GM12878 (cell line): Measurements from ENCODE around the gene SRRD. TPM values are rescaled to one million over a fixed set of nuclear protein-coding genes. Genes with fewer than 3 reads are reported as not detected.

Experiments
- ATAC-seq: fragments of 200-7000 bp; cut with Tn5 transposase; 3 replicates; pipeline ENCODE4 v1.9.1; 2020; ENCODE audit warnings: mild to moderate bottlenecking, moderate library complexity
- BruUV-seq: library from RNA; stranded (reverse); fragments of 400-500 nt; replicated peaks from 2 replicates; lab custom pipeline; 2021; lab: Mats Ljungman, UMichigan
- CTCF ChIA-PET: fragments of 300-600 bp; sonication (Branson Sonifier 250); formaldehyde crosslinking; extraction: SDS; loops from one replicate; lab custom pipeline; 2021; ENCODE audit warnings: inconsistent platforms; lab: Yijun Ruan, JAX
- POLR2A ChIA-PET: fragments of 350-600 bp; formaldehyde crosslinking; extraction: SDS; loops from one replicate; lab custom pipeline; 2021; ENCODE audit warnings: inconsistent platforms; lab: Charles Lee
- RAD21 ChIA-PET: fragments of 300-600 bp; sonication (Branson Sonifier 250); formaldehyde crosslinking; loops from one replicate; lab custom pipeline; 2023; ENCODE audit warnings: antibody characterized with exemption; ENCODE audit not compliant: unreplicated experiment; lab: Charles Lee
- SMC1A ChIA-PET: fragments of 300-600 bp; sonication (Branson Sonifier 250); formaldehyde crosslinking; loops from one replicate; lab custom pipeline; 2023; ENCODE audit not compliant: unreplicated experiment, uncharacterized antibody; lab: Charles Lee
- DNase-seq: peaks from one replicate; pipeline ENCODE4 v3.0.0-alpha.2; 2011; ENCODE audit warnings: low read depth, low spot score
- FAIRE-seq: peaks from 3 replicates; lab custom pipeline; 2011; peaks lifted over from hg19 to GRCh38; lab: Jason Lieb, UNC
- H2AFZ ChIP-seq: 2 replicates; pipeline ENCODE4 v1.6.0; 2011; ENCODE audit warnings: low read depth, low read length, control low read depth; ENCODE audit not compliant: control insufficient read depth
- H3K27ac ChIP-seq: 2 replicates; pipeline ENCODE4 v1.5.1; 2011; ENCODE audit warnings: control low read depth; ENCODE audit not compliant: control insufficient read depth, insufficient read depth
- H3K27me3 ChIP-seq, 2 experiments: replicated peaks in 1 of 2; 2 replicates each; pipeline versions ENCODE4 v1.6.0 to v1.6.1; 2011; ENCODE audit warnings: low read length in 1 of 2; ENCODE audit not compliant: control insufficient read depth in 2 of 2, insufficient read depth in 2 of 2
- H3K36me3 ChIP-seq, 2 experiments: 2 replicates each; pipeline ENCODE4 v1.5.1; 2011; ENCODE audit warnings: low read length in 1 of 2; ENCODE audit not compliant: control insufficient read depth in 2 of 2, insufficient read depth in 2 of 2
- H3K4me1 ChIP-seq: 2 replicates; pipeline ENCODE4 v1.6.1; 2011; ENCODE audit warnings: mild to moderate bottlenecking, low read length, moderate library complexity, mixed read lengths; ENCODE audit not compliant: control insufficient read depth, insufficient read depth
- H3K4me2 ChIP-seq: 2 replicates; pipeline ENCODE4 v1.6.0; 2011; ENCODE audit warnings: control low read depth; ENCODE audit not compliant: control insufficient read depth, insufficient read depth
- H3K4me3 ChIP-seq: fragments of 200-600 bp; sonication (generic); 2 replicates; pipeline ENCODE4 v1.5.1; 2016
- H3K79me2 ChIP-seq: 2 replicates; pipeline ENCODE4 v1.6.0; 2011; ENCODE audit warnings: low read length; ENCODE audit not compliant: control insufficient read depth, insufficient read depth
- H3K9ac ChIP-seq: 2 replicates; pipeline ENCODE4 v1.8.0; 2011; ENCODE audit warnings: low read length, control low read depth, mixed read lengths; ENCODE audit not compliant: control insufficient read depth, insufficient read depth
- H3K9me3 ChIP-seq: replicated peaks from 3 replicates; pipeline ENCODE4 v1.5.1; 2011; ENCODE audit warnings: mild to moderate bottlenecking, low read length; ENCODE audit not compliant: control insufficient read depth, insufficient read depth
- H4K20me1 ChIP-seq: 2 replicates; pipeline ENCODE4 v1.6.0; 2011; ENCODE audit not compliant: control insufficient read depth, insufficient read depth
- EGR1 ChIP-seq, 2 experiments: IDR thresholded peaks; 1 replicate in 1 of 2; 2 replicates in 1 of 2; pipeline ENCODE4 v1.6.1; 2011 to 2012; ENCODE audit warnings: low read depth in 2 of 2, low read length in 2 of 2, borderline replicate concordance in 1 of 2, mild to moderate bottlenecking in 1 of 2, moderate library complexity in 1 of 2
- GABPA ChIP-seq: IDR thresholded peaks from 2 replicates; pipeline ENCODE4 v1.6.1; 2014; ENCODE audit warnings: antibody characterized with exemption, low read depth, mild to moderate bottlenecking, inconsistent platforms
- IRF4 ChIP-seq: IDR thresholded peaks from 2 replicates; pipeline ENCODE4 v1.6.1; 2011; ENCODE audit warnings: low read depth, low read length
- LARP7 ChIP-seq: fragments of 450-650 bp; IDR thresholded peaks from 2 replicates; pipeline ENCODE4 v1.6.1; 2017; ENCODE audit warnings: mild to moderate bottlenecking
- MXI1 ChIP-seq: fragments of 150-350 bp; IDR thresholded peaks from 2 replicates; pipeline ENCODE4 v1.6.1; 2011; ENCODE audit warnings: low read depth, mild to moderate bottlenecking, inconsistent platforms, low read length, improper control_type of control experiment
- NFIC ChIP-seq: IDR thresholded peaks from 2 replicates; pipeline ENCODE4 v1.6.1; 2012; ENCODE audit warnings: low read depth, mild to moderate bottlenecking, inconsistent platforms, low read length, moderate library complexity
- RFX5 ChIP-seq: IDR thresholded peaks from 2 replicates; pipeline ENCODE4 v1.6.1; 2011; ENCODE audit warnings: low read depth, low read length, improper control_type of control experiment
- WGBS: methylation state at CpG from one replicate; pipeline ENCODE4 v1.1.6; 2016; ENCODE audit warnings: low lambda C conversion rate; ENCODE audit not compliant: insufficient replicate concordance, insufficient coverage; ENCODE audit errors: missing lambda C conversion rate; 5-methylcytosine and 5-hydroxymethylcytosine counted together
- in situ Hi-C: fragments of 300-500 bp; cut with MboI; formaldehyde crosslinking; loops from 9 replicates; pipeline ENCODE4 v1.14.3; 2018; ENCODE audit warnings: mixed read lengths
- intact Hi-C: fragments of 100-400 bp; cut with micrococcal nuclease; formaldehyde crosslinking; loops from one replicate; pipeline ENCODE4 v1.14.2; 2022; ENCODE audit not compliant: unreplicated experiment
- polyA plus RNA-seq, 11 experiments: library from polyadenylated mRNA; depleted of rRNA in 4 of 11; unstranded in 6 of 11; stranded (reverse) in 5 of 11; fragments of >200 nt; fragmentation: Nextera tagmentation in 4 of 11; fragmentation: Illumina TruSeq in 1 of 11; extraction: Ambion mirVana in 4 of 11; extraction: Trizol in 1 of 11; gene quantifications; 1 replicate in 1 of 11; 2 replicates in 10 of 11; pipeline versions ENCODE4 v1.2.1 to v1.2.3, GENCODE V29; 2011 to 2016; ENCODE audit warnings: inconsistent platforms in 2 of 11, missing spikeins in 2 of 11, low read depth in 1 of 11
- total RNA-seq, 4 experiments: library from RNA; depleted of rRNA in 3 of 4; stranded (reverse); fragments of >200 nt in 3 of 4; fragmentation: Illumina TruSeq in 1 of 4; extraction: Trizol in 1 of 4; gene quantifications; 2 replicates each; pipeline versions ENCODE4 v1.2.1 to v1.2.3, GENCODE V29; 2013 to 2021
- TF ChIP-seq, protein P1 (sequence below): fragments of 450-650 bp; formaldehyde crosslinking; IDR thresholded peaks from 2 replicates; pipeline ENCODE4 v1.4.0; 2020; ENCODE audit warnings: mild to moderate bottlenecking, moderate library complexity
- TF ChIP-seq, protein P2 (sequence below): IDR thresholded peaks from 2 replicates; pipeline ENCODE4 v1.6.1; 2011; ENCODE audit warnings: borderline replicate concordance, low read depth, mild to moderate bottlenecking, moderate library complexity, low read length; ENCODE audit not compliant: insufficient read depth, poor library complexity, severe bottlenecking

The SRRD gene
- total and polyA plus RNA-seq, 10 of the 15 experiments (the other 5 are each of a cell fraction or from before 2014, with no cell fraction given) = 4.1 to 50.6 (median 27.5) TPM

DNA sequence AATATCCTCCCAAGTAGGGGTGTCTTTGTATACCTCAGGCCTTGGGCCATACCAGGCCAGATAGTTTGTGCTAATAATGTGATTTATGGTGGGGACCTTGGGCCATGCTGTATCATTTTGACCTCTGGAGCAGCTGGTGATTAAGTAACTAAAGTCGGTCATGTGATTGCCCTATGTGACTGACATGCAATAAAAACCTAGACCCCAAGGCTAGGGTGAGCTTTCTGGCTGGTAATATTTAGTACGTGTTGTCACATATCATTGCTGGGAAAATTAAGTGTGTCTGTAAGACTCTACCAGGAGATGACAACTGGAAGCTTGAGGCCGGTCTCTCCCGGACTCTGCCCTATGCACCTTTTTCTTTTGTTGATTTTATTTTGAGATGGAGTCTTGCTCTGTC, 41.2 kb downstream of the SRRD start (continued):
- TF ChIP-seq, protein P1, sequence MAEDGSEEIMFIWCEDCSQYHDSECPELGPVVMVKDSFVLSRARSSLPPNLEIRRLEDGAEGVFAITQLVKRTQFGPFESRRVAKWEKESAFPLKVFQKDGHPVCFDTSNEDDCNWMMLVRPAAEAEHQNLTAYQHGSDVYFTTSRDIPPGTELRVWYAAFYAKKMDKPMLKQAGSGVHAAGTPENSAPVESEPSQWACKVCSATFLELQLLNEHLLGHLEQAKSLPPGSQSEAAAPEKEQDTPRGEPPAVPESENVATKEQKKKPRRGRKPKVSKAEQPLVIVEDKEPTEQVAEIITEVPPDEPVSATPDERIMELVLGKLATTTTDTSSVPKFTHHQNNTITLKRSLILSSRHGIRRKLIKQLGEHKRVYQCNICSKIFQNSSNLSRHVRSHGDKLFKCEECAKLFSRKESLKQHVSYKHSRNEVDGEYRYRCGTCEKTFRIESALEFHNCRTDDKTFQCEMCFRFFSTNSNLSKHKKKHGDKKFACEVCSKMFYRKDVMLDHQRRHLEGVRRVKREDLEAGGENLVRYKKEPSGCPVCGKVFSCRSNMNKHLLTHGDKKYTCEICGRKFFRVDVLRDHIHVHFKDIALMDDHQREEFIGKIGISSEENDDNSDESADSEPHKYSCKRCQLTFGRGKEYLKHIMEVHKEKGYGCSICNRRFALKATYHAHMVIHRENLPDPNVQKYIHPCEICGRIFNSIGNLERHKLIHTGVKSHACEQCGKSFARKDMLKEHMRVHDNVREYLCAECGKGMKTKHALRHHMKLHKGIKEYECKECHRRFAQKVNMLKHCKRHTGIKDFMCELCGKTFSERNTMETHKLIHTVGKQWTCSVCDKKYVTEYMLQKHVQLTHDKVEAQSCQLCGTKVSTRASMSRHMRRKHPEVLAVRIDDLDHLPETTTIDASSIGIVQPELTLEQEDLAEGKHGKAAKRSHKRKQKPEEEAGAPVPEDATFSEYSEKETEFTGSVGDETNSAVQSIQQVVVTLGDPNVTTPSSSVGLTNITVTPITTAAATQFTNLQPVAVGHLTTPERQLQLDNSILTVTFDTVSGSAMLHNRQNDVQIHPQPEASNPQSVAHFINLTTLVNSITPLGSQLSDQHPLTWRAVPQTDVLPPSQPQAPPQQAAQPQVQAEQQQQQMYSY = no peak
- TF ChIP-seq, all 136 proteins: peak for 0

DNA sequence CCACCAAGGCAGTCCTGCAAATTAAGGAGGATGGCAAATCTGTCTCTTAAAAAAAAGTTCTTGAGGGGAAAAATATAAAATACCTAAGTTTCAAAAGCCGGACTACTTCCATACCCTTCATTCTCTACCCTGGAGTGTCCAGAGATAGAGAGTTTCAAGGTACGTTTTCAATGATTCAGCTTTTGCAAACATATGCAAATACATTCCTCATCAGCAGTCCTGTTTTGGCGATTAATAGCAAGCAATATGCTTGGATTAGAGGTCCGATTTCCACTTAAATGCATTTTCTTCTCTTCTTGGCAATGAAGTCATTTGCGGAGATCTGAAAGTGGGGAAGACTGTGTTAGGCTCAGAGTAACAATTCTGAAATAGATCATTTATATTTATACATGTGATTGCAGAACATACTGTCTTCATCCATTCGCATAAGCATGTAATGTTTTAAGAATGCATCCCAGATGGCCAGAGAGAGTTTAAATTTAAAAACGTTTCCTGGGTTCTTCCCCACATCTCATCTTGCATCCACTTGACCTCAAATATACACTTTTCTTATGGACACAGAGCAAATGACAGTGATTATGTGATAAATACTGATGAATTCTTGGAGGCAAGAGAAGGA, 42.4 kb downstream of the SRRD start:
- Histone ChIP-seq H3K27me3 (no peaks in the 10 kb centered on the region), H3K4me1 (no peaks in the 10 kb centered on the region), H3K36me3 (peaks cover 0 to 24% of the 10 kb centered on the region in 2 experiments; a peak in 2 of 4 replicates), H3K9ac (no peak overlapping the region), H3K9me3 (no peaks in the 10 kb centered on the region), H4K20me1 (no peaks in the 10 kb centered on the region), H3K27ac (no peak overlapping the region), H3K4me2 (no peak overlapping the region), H3K79me2 (no peaks in the 10 kb centered on the region), H3K4me3 (no peak overlapping the region), H2AFZ (no peak overlapping the region)
- no TSS peak for BruUV-seq
- ChIA-PET POLR2A (interaction anchor here (1.2 kb wide), 1 partner anchor 13 kb away, joined by 3 read pairs; no protein-coding TSS in a partner anchor), SMC1A (no interaction called here), RAD21 (no interaction called here), CTCF (no interaction called here)
- 83% methylated on average over 7 of the region's 7 CpGs for WGBS
- intact Hi-C loops = no loop called here
- no peak for DNase-seq
- in situ Hi-C loops = no loop called here
- FAIRE-seq = no peak
- TF ChIP-seq RFX5 (no peak), IRF4 (no peak), MXI1 (no peak), GABPA (no peak), LARP7 (no peak), EGR1 (IDR thresholded peaks at IDR 0.05; ENCODE audit: borderline replicate concordance in 1 of 2, low read depth in 2 of 2, low read length in 2 of 2) (no peak), NFIC (0 out of 2 replicates have a peak, but pooled peaks have one; percentile 23)
- TF ChIP-seq, protein P2, sequence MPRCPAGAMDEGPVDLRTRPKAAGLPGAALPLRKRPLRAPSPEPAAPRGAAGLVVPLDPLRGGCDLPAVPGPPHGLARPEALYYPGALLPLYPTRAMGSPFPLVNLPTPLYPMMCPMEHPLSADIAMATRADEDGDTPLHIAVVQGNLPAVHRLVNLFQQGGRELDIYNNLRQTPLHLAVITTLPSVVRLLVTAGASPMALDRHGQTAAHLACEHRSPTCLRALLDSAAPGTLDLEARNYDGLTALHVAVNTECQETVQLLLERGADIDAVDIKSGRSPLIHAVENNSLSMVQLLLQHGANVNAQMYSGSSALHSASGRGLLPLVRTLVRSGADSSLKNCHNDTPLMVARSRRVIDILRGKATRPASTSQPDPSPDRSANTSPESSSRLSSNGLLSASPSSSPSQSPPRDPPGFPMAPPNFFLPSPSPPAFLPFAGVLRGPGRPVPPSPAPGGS = peak; percentile 86
- no peak for ATAC-seq
